Panc1 (cell line): ENCODE data around the gene U2SURP. TPM values are rescaled to one million over a fixed set of nuclear protein-coding genes. Genes with fewer than 3 reads are reported as not detected.

Experiments
- ATAC-seq: fragments of 200-7000 bp; cut with Tn5 transposase; 2 replicates; pipeline ENCODE4 v1.9.1; 2020; ENCODE audit warnings: mild to moderate bottlenecking, moderate library complexity
- BruUV-seq: library from RNA; stranded (reverse); fragments of 400-500 nt; replicated peaks from 2 replicates; lab custom pipeline; 2021; lab: Mats Ljungman, UMichigan
- CTCF ChIA-PET: fragments of 300-600 bp; sonication (Branson Sonifier 250); formaldehyde crosslinking; loops from one replicate; lab custom pipeline; 2022; ENCODE audit warnings: antibody characterized with exemption; lab: Charles Lee
- POLR2A ChIA-PET: fragments of 300-600 bp; sonication (Branson Sonifier 250); formaldehyde crosslinking; loops from one replicate; lab custom pipeline; 2022; ENCODE audit warnings: antibody characterized with exemption; lab: Charles Lee
- DNase-seq: peaks from one replicate; pipeline ENCODE4 v3.0.0-alpha.2; 2010; ENCODE audit warnings: low read depth, low spot score
- H3K27ac ChIP-seq: 2 replicates; pipeline ENCODE4 v1.5.1; 2011; ENCODE audit warnings: mild to moderate bottlenecking, low read length, inconsistent platforms
- H3K27me3 ChIP-seq: fragments of 200-500 bp; sonication (Bioruptor generic); 2 replicates; pipeline ENCODE4 v1.6.0; 2014; ENCODE audit warnings: low read length, inconsistent platforms; ENCODE audit not compliant: control insufficient read depth, insufficient read depth
- H3K36me3 ChIP-seq: fragments of 200-500 bp; sonication (Bioruptor generic); 2 replicates; pipeline ENCODE4 v1.5.1; 2014; ENCODE audit warnings: inconsistent platforms, mild to moderate bottlenecking, low read length, moderate library complexity; ENCODE audit not compliant: control insufficient read depth, insufficient read depth
- H3K4me1 ChIP-seq: 2 replicates; pipeline ENCODE4 v1.5.1; 2011; ENCODE audit warnings: inconsistent platforms, mild to moderate bottlenecking, low read length, moderate library complexity; ENCODE audit not compliant: control insufficient read depth, insufficient read depth
- H3K4me3 ChIP-seq, 2 experiments: 2 replicates each; pipeline ENCODE4 v1.5.1; 2011 to 2012; ENCODE audit warnings: low read depth in 2 of 2, low read length in 2 of 2, mild to moderate bottlenecking in 2 of 2, inconsistent platforms in 1 of 2, moderate library complexity in 1 of 2
- H3K9me3 ChIP-seq: fragments of 200-500 bp; sonication (Bioruptor generic); 2 replicates; pipeline ENCODE4 v1.5.1; 2014; ENCODE audit warnings: low read depth, mild to moderate bottlenecking, inconsistent platforms, low read length, moderate library complexity; ENCODE audit not compliant: control insufficient read depth, insufficient read depth
- POLR2AphosphoS5 ChIP-seq: IDR thresholded peaks from 2 replicates; pipeline ENCODE4 v1.6.1; 2012; ENCODE audit warnings: mild to moderate bottlenecking, low read depth, low read length, moderate library complexity
- SIN3A ChIP-seq: IDR thresholded peaks from 2 replicates; pipeline ENCODE4 v1.6.1; 2012; ENCODE audit warnings: low read depth, mild to moderate bottlenecking, low read length, moderate library complexity, borderline replicate concordance; ENCODE audit not compliant: insufficient read depth
- TCF7L2 ChIP-seq: IDR thresholded peaks from 2 replicates; pipeline ENCODE4 v1.6.1; 2011; ENCODE audit warnings: mild to moderate bottlenecking, low read depth, low read length, inconsistent platforms
- in situ Hi-C: cut with HindIII; loops from 2 replicates; pipeline ENCODE4 v1.10.0; 2016; ENCODE audit warnings: low sequenced_read_pairs, low pct_unique_long_range_greater_than_20kb
- intact Hi-C: fragments of 100-400 bp; cut with micrococcal nuclease; formaldehyde crosslinking; loops from one replicate; pipeline ENCODE4 v1.10.0; 2022; ENCODE audit not compliant: unreplicated experiment
- total RNA-seq: library from RNA; stranded (reverse); gene quantifications from one replicate; pipeline ENCODE4 v1.2.1, GENCODE V29; 2021; ENCODE audit not compliant: unreplicated experiment
- TF ChIP-seq, protein P1 (sequence below), 2 experiments: IDR thresholded peaks; 2 replicates each; pipeline ENCODE4 v1.6.1; 2011 to 2012; ENCODE audit warnings: low read depth in 2 of 2, control low read depth in 1 of 2, low read length in 1 of 2, mild to moderate bottlenecking in 1 of 2, moderate library complexity in 1 of 2; ENCODE audit not compliant: insufficient read depth in 1 of 2
- TF ChIP-seq, protein P2 (sequence below): fragments of 450-650 bp; IDR thresholded peaks from 2 replicates; pipeline ENCODE4 v1.5.1; 2017; ENCODE audit warnings: mild to moderate bottlenecking

Gene U2SURP
- total RNA-seq, 1 experiment from 2014 or later: 135 TPM

DNA sequence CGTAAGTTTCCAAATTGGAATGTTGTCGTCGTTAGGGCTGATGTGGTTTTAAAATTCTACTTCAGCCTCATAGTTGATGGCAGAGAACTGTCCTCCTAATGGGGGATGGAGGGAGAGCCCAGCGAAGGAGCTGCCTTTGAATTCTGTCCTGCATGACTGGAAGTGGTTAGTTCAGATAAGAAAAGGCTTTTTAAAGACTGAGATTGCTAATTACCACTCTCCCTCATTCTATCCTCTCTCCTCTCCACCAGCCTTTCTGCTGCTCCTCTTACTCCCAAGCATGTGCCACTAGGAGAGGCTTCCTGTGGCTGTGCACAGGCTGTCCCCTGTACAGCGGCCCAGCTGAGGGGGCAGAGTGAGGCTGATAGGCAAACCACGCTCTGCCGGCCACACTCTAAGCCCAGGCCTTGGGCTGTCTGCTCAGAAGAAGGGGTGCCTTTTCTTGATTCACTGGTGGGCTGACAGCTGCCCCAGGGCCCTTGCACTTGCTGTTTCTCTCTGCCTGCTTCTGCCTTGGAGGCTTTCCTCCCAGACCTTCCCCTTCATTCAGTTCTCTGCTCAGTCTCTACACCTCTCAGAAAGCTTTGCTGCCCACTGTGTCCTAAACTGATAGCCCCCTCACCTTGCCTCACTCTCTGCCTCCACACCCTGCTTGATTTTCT, 29.1 kb upstream of the U2SURP start:
- H3K36me3 ChIP-seq: no peaks in the 10 kb centered on the region
- no peak overlapping the region for H3K27ac ChIP-seq
- H3K4me3 ChIP-seq: no peak overlapping the region
- no peak for TF ChIP-seq SIN3A
- TF ChIP-seq POLR2AphosphoS5: no peak
- TF ChIP-seq TCF7L2: no peak
- TF ChIP-seq, protein P1, sequence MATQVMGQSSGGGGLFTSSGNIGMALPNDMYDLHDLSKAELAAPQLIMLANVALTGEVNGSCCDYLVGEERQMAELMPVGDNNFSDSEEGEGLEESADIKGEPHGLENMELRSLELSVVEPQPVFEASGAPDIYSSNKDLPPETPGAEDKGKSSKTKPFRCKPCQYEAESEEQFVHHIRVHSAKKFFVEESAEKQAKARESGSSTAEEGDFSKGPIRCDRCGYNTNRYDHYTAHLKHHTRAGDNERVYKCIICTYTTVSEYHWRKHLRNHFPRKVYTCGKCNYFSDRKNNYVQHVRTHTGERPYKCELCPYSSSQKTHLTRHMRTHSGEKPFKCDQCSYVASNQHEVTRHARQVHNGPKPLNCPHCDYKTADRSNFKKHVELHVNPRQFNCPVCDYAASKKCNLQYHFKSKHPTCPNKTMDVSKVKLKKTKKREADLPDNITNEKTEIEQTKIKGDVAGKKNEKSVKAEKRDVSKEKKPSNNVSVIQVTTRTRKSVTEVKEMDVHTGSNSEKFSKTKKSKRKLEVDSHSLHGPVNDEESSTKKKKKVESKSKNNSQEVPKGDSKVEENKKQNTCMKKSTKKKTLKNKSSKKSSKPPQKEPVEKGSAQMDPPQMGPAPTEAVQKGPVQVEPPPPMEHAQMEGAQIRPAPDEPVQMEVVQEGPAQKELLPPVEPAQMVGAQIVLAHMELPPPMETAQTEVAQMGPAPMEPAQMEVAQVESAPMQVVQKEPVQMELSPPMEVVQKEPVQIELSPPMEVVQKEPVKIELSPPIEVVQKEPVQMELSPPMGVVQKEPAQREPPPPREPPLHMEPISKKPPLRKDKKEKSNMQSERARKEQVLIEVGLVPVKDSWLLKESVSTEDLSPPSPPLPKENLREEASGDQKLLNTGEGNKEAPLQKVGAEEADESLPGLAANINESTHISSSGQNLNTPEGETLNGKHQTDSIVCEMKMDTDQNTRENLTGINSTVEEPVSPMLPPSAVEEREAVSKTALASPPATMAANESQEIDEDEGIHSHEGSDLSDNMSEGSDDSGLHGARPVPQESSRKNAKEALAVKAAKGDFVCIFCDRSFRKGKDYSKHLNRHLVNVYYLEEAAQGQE (IDR thresholded peaks at IDR 0.05; ENCODE audit: insufficient read depth in 1 of 2, low read depth in 2 of 2, low read length in 1 of 2): no peak
- TF ChIP-seq, protein P2, sequence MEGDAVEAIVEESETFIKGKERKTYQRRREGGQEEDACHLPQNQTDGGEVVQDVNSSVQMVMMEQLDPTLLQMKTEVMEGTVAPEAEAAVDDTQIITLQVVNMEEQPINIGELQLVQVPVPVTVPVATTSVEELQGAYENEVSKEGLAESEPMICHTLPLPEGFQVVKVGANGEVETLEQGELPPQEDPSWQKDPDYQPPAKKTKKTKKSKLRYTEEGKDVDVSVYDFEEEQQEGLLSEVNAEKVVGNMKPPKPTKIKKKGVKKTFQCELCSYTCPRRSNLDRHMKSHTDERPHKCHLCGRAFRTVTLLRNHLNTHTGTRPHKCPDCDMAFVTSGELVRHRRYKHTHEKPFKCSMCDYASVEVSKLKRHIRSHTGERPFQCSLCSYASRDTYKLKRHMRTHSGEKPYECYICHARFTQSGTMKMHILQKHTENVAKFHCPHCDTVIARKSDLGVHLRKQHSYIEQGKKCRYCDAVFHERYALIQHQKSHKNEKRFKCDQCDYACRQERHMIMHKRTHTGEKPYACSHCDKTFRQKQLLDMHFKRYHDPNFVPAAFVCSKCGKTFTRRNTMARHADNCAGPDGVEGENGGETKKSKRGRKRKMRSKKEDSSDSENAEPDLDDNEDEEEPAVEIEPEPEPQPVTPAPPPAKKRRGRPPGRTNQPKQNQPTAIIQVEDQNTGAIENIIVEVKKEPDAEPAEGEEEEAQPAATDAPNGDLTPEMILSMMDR: no peak
- ChIA-PET CTCF (no interaction called here), POLR2A (interaction anchor here (0.5 to 0.6 kb wide), 2 partner anchors 13 to 89 kb away, joined by 3 read pairs; no protein-coding TSS in a partner anchor)
- no peak for DNase-seq
- in situ Hi-C loops: no loop called here
- no peak for ATAC-seq
- peaks cover 17% of the 10 kb centered on the region for H3K4me1 ChIP-seq
- BruUV-seq: no TSS peak
- H3K9me3 ChIP-seq: no peaks in the 10 kb centered on the region
- intact Hi-C loops: no loop called here
- no peaks in the 10 kb centered on the region for H3K27me3 ChIP-seq

DNA sequence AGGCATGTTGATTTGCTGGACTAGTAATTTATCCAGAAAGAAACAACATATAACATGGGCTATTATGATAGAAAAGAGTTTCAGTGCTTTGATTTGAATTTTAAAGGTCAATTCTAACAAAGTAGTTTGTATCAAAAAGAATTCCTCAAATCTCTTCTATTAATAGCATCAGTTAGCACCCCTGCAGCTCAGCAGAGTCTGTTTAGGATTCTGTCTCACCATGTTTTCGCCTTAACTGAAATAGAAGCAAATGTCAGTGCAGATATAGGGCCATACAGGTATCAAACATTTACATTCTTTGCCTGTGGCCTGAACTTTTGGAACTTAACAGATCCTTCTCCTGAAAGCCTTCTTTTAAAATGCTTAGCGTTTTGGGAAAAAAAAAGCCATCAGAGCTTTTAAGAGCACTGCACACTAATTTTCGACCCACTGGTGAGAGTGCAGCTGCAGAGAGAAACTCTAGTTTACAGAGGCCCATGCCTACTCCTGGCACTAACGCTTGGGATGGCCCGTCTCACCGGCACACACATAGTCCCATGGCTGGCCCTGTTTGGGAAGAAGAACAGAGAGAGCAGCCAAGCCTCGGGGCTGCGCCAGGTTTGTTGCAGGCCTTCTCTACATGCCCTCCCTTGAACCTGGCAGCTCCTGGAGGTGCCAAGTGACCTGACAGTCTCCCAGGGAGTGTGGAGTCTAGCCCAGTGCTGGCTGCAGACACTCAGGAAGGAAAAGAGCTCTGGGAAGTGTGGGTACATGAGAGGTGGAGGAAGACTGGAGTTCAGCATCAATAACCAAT, 28.0 kb upstream of the U2SURP start:
- in situ Hi-C loops (no loop called here), intact Hi-C loops (no loop called here)
- TF ChIP-seq TCF7L2: no peak
- TF ChIP-seq, protein P2: no peak
- TF ChIP-seq, protein P1 (IDR thresholded peaks at IDR 0.05; ENCODE audit: insufficient read depth in 1 of 2, low read depth in 2 of 2, low read length in 1 of 2): no peak
- TF ChIP-seq POLR2AphosphoS5: no peak
- no peak for TF ChIP-seq SIN3A
- Histone ChIP-seq H3K4me1 (peaks cover 20% of the 10 kb centered on the region), H3K27ac (no peak overlapping the region), H3K4me3 (no peak overlapping the region), H3K36me3 (no peaks in the 10 kb centered on the region), H3K27me3 (no peaks in the 10 kb centered on the region), H3K9me3 (no peaks in the 10 kb centered on the region)
- POLR2A ChIA-PET: interaction anchor here (0.6 kb wide), 1 partner anchor 12 kb away, joined by 3 read pairs; no protein-coding TSS in a partner anchor
- ATAC-seq: no peak
- CTCF ChIA-PET: no interaction called here
- DNase-seq: no peak
- no TSS peak for BruUV-seq
